ENCODE results near the gene SAXO2.
"Not testable (repeated sequence)": the region's sequence is repeated elsewhere in the genome, so short reads cannot be mapped to it uniquely, and the experiment has no call there.

Gene SAXO2

DNA sequence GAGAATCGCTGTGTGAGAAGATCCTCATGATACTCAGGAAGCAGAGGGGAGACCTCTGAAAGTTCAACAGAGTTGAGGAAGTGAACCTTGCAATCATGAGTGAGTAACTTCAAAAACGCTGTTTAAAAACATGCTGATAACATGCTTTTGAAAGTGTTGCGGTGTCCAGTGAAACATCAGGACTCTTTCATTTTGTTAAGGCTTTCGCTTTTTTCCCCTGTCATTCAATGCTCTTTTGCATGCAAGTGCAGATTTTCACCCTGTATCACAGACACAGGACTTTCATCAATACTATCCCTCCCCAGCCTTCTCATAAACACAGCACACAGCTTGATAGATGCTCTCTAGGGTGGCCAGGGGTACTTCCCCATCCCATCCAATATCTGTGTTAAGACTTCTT lies 23.9 kb downstream of the SAXO2 start:
- DNase-seq (ENCODE audit: low spot score), result not testable (repeated sequence)

GRCh38 chr15:82288202-82288601 lies 25.6 kb downstream of the SAXO2 start:
- not testable (repeated sequence) for DNase-seq (ENCODE audit: low spot score)

GRCh38 chr15:82292271-82292670 lies 29.7 kb downstream of the SAXO2 start:
- no peak for DNase-seq (ENCODE audit: low spot score)

GRCh38 chr15:82294061-82294690 lies 31.6 kb downstream of the SAXO2 start:
- DNase-seq (ENCODE audit: low spot score), result no peak

DNA sequence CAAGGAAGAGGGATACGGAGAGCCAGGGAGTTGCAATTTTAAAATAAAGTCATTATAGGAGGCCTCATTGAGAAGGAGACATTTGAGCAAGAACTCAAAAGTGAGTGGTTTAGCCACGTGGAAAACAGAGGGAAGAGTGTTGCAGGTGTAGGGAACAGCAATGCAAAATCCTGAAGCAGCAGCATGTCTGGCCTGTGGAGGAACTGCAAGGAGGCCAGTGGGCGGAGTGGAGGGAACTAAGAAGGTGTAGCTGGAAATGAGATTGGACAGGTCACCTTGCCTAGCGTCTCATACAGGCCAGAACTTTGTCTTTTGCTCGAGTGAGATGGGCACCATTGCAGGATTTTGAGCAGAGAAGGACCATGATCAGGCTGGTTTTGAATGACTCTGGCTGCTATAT lies 34.9 kb downstream of the SAXO2 start:
- DNase-seq (ENCODE audit: low spot score), result no peak

DNA sequence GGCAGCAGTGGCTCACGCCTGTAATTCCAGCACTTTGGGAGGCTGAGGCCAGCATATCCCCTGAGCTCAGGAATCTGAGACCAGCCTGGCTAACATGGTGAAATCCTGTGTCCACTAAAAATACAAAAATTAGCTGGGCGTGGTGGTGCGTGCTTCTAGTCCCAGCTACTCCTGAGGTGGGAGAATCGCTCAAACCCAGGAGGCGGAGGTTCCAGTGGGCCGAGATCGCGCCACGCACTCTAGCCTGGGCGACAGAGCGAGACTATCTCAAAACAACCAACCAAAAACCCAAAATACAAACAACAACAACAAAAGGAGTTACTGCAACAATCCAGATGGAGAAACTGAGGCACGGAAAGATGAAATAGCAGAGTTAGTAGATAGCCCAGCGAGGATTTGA lies 35.4 kb downstream of the SAXO2 start:
- DNase-seq (ENCODE audit: low spot score), result no peak

- DNase-seq (ENCODE audit: low spot score), result no peak
Measured at GRCh38 chr15:82298520-82298919, 35.9 kb downstream of the SAXO2 start.

GRCh38 chr15:82299511-82299914 lies 36.9 kb downstream of the SAXO2 start:
- not testable (repeated sequence) for DNase-seq (ENCODE audit: low spot score)

DNA sequence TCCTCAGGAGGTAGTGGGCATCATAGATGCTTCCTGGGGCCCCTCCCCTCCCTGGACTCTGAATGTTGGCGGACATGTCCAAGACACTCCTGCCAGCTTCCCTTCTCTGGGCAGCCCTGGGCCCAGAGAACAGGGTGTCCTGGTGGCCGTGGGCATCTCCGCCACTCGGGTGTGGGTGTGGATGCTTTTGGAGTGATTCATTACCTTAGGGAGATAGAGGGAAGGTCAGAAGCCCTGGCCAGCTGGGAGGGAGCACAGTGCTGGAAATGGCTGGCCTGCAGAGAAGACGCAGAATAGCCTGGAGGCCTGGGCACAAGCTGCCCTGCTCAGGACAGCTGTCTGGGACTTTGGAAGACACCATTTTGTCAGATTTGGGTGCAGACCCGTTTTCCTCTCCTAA lies 37.7 kb downstream of the SAXO2 start:
- DNase-seq (ENCODE audit: low spot score), result not testable (repeated sequence)

DNA sequence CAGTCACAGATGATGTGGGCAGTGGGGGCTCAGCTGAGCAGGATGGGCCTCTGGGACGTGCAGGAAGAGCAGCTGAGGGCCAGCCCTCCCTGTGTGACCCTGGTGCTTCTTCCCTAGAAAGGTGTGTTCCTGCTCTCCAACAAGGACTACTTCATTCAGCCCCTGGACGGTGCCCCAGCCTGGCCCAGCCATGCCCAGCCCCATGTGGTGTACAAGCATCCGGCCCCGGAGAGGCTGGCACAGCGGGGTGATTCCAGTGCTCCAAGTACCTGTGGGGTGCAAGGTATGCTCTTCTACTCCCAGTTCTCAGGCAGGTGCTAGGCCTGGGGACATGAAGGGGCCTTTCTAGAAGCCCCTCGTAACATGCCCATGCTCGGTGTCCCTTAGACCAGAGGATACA lies 38.3 kb downstream of the SAXO2 start:
- no peak for DNase-seq (ENCODE audit: low spot score)

GRCh38 chr15:82301296-82302016 lies 38.8 kb downstream of the SAXO2 start:
- DNase-seq (ENCODE audit: low spot score), result no peak

DNA sequence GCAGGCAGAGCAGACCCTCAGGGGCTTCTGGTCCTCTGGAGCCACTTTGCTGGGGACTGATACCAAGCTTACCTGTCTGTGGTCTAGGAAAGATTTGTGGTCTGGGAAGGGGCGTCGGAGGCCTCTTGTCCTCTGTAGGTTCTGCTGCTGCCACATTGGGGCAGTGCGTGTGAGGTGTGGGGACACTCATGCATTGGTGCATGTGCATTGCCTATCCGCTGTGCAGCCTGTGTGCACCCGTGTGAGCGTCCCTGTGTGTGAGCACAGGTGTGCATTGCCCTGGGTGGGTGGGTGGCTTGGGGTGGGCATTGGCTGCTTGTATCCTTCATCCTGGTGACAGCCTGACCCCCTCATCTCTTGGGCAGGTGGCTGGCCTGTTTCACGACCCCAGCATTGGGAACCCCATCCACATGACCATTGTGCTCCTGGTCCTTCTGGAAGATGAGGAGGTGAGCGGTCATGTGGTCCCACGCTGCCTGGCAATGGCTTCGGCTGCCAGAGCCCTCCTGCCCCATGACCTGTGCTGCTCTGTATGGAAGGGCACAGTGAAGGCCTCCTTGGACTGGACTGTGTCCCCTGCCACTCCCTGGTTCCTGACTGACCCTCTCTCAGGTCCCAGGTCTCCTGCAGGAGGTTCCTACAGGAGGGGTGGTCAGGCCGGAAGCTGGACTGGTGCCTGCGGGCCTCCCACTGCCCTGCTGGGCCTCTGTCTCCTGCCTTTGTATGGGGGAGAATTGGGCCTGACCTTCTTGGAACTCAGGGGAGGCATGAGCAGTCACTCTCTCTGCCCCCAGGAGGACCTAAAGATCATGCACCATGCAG lies 41.5 kb downstream of the SAXO2 start:
- no peak for DNase-seq (ENCODE audit: low spot score)

- no peak for DNase-seq (ENCODE audit: low spot score)
Measured at GRCh38 chr15:82304778-82305090, 42.1 kb downstream of the SAXO2 start.

- DNase-seq (ENCODE audit: low spot score), result no peak
Measured at GRCh38 chr15:82305621-82306048, 43.0 kb downstream of the SAXO2 start.

- DNase-seq (ENCODE audit: low spot score), result no peak
Measured at GRCh38 chr15:82306791-82307713, 44.4 kb downstream of the SAXO2 start.

GRCh38 chr15:82307714-82308081 lies 45.1 kb downstream of the SAXO2 start:
- DNase-seq (ENCODE audit: low spot score), result no peak

DNA sequence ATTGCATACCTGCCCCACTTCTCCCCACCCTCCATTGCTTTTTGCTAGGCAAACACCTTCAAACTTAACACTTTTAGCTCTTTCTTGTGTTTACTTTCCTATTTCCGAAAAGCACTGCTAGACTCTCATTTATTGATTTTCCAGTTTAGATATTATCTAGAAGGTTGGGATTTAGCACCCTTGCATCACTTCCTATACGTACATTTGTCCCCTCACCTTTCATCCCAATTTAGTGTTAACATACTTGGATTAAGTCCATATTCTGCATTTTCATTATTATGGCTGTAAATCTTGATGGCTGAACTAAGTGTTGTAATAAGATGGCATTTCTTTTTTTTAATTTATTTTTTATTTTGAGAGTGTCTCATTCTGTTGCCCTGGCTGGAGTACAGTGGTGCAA lies 47.2 kb downstream of the SAXO2 start:
- no peak for DNase-seq (ENCODE audit: low spot score)

DNA sequence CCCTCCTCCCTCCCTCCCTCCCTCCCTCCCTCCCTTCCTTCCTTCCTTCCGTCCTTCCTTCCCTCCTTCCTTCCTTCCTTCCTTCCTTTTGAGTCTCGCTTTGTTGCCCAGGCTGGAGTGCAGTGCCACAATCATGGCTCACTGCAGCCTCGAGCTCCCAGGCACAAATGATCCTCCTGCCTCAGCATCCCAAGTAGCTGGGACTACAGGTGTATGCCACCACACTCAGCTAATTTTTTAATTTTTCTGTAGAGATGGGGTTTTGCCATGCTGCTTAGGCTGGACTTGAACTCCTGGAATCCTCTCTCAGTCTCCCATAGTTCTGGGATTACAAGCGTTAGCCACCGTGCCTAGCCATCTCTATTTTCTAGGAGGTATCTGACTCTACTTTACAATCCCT lies 48.7 kb downstream of the SAXO2 start:
- DNase-seq (ENCODE audit: low spot score), result not testable (repeated sequence)

DNA sequence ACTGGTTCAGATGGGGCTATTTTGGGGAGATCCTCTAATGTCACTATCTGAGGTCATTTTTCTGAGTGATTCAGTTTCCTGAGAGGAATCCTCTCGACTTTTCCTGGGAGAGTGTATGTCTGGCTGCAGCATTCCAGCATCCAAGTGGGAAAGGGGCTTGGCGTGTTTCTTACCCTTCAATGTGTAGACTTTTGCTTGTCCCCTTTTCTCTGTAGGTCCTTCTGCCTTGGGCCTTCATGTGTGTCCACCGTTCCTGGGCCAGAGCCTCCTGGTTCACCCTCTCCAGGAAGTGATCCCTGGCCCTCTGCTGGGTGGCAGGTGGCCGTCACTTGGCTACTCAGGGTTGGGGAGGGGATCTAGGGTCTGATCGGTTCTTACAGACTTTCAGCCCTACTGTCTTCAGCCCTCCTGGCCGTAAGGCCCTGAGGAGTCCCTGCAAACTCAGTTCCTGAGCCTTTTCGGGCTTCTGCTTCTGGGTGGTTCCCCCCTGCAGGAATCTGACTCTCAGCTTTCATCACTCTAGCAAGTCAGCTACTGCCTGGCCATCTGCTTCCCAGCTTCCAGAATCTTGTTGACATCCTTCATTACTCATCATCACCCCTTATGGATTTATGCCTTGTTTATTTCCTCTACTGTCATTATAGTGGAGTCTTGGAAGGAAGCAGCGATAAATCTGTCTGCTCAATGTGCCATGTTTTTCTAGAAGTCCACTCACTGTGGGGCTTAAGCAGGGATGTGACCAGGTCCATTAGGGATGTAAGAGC lies 50.1 kb downstream of the SAXO2 start:
- no peak for DNase-seq (ENCODE audit: low spot score)

- no peak for DNase-seq (ENCODE audit: low spot score)
Measured at GRCh38 chr15:82313446-82313845, 50.8 kb downstream of the SAXO2 start.
